Psoas muscle (tissue), 8 donors: ENCODE measurements around the gene FXYD5. TPM values are rescaled to one million over a fixed set of nuclear protein-coding genes. Genes with fewer than 3 reads are reported as not detected.

ENCODE experiments used
- ATAC-seq, 4 donors: fragments of 200-7000 bp; cut with Tn5 transposase; one replicate each; pipeline ENCODE4 v1.9.1; 2020; ENCODE audit warnings: moderate library complexity in 3 of 4, mild to moderate bottlenecking in 2 of 4
- DNase-seq, 2 donors: peaks; one replicate each; pipeline ENCODE4 v3.0.0-alpha.2; 2020
- H3K27ac ChIP-seq: fragments of 200-600 bp; one replicate; pipeline ENCODE4 v1.8.0; 2022
- H3K27me3 ChIP-seq, 3 donors: fragments of 200-600 bp in 1 of 3; one replicate each; pipeline versions ENCODE4 v1.6.1 to v1.8.0; 2013 to 2022; ENCODE audit warnings: low read length in 2 of 3, mild to moderate bottlenecking in 2 of 3, moderate library complexity in 1 of 3; ENCODE audit not compliant: insufficient read depth in 3 of 3
- H3K36me3 ChIP-seq, 2 donors: fragments of 200-600 bp in 1 of 2; one replicate each; pipeline versions ENCODE4 v1.6.1 to v1.8.0; 2013 to 2022; ENCODE audit warnings: low read depth in 1 of 2, mild to moderate bottlenecking in 1 of 2, moderate library complexity in 1 of 2; ENCODE audit not compliant: insufficient read depth in 1 of 2
- H3K4me1 ChIP-seq: fragments of 200-600 bp; one replicate; pipeline ENCODE4 v1.8.0; 2022
- H3K4me3 ChIP-seq: fragments of 200-600 bp; one replicate; pipeline ENCODE4 v1.8.0; 2022; ENCODE audit warnings: mild to moderate bottlenecking
- H3K9me3 ChIP-seq: fragments of 200-600 bp; one replicate; pipeline ENCODE4 v1.8.0; 2022
- CTCF ChIP-seq: fragments of 200-600 bp; IDR thresholded peaks from one replicate; pipeline ENCODE4 v1.8.0; 2022; ENCODE audit warnings: antibody characterized with exemption
- WGBS, 3 donors: extraction: QIAGEN DNeasy Blood & Tissue Kit; methylation state at CpG; one replicate each; pipeline versions ENCODE4 v1.1.6 to v1.1.7; 2013; 5-methylcytosine and 5-hydroxymethylcytosine counted together
- intact Hi-C, 2 donors: fragments of 100-400 bp; cut with DNase I; formaldehyde crosslinking; loops; one replicate each; pipeline versions ENCODE4 v1.11.0 to v1.14.2; 2022
- polyA plus RNA-seq, 3 donors: library from polyadenylated mRNA; stranded (reverse); fragments of 200-250 nt; gene quantifications; one replicate each; pipeline ENCODE4 v1.2.3, GENCODE V29; 2013
- total RNA-seq, 4 donors: library from RNA; stranded (reverse); fragmentation: NEBNext Ultra II Directional in 2 of 4; extraction: Animal tissue kit (Norgen Biotek cat#: 25700) in 2 of 4; gene quantifications; one replicate each; pipeline versions ENCODE4 v1.2.1 to v1.2.4, GENCODE V29; 2021 to 2023
- donor health status: healthy with polysubstance abuse.
- donor health status: DM: no; HTN: no; CAD: no; lungs with moderate emphysema.
- donor health status: Bipolar disorder and iron deficiency.
- donor health status: healthy.
- donor health status: DM: yes; HTN: yes; CAD: no.
- donor health status: DM: no; HTN: no; CAD: no.
- donor health status: DM: no; HTN: no; CAD: no.
- donor health status: DM: yes; HTN: yes; CAD: no.

The FXYD5 gene
- total and polyA plus RNA-seq, 7 donors: 6.4 to 19.1 (median 11.5) TPM

DNA sequence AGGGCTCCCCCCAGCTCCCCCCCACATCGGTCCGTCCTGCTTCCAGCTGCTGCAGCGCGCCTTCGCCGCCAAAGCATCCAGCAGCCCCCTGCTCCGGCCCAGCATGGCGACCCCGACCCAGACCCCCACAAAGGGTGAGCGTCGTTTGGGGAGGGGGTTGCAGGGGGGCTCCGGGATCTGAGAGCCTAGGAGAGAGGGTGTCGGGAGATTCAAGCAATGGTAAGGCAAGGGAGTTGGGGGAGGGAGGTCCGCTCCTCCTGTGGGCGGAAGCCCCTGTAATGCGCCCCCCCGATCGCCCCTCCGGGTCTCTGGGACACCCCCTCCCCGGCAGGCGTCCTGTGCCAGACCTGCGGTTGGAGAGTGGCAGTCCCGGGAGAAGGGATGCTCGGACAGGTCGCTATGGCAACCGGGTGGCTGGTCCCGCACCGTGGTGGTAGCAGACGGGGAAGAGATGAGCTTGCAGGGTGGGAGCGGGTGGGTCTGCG, 11.3 kb upstream of the FXYD5 start, which contains the start of gene FXYD7:
Gene FXYD7 (plus strand): TSS at position 25 of the 485 bp plus-strand sequence. CDS start 79 bp downstream, at position 104.
- intact Hi-C loops: loop anchor here (5.0 to 10.0 kb wide), 3 partner anchors 122 to 171 kb away; partner anchors contain the start of gene USF2 (in 2 of the 2)
- H3K27me3 ChIP-seq: no peaks in the 10 kb centered on the region
- H3K27ac ChIP-seq: no peak within 1 kb of the TSS
- ATAC-seq (no peak), DNase-seq (no peak)
- WGBS, 3 donors: 37 to 39% (median 37%) methylated on average over 27 to 31 of the region's 31 CpGs
- peaks cover 0 to 16% of the 10 kb centered on the region in 2 donors for H3K36me3 ChIP-seq
- peaks cover 14% of the 10 kb centered on the region for H3K4me1 ChIP-seq
- TF ChIP-seq CTCF: no peak
- H3K9me3 ChIP-seq: no peaks in the 10 kb centered on the region
- no peak within 1 kb of the TSS for H3K4me3 ChIP-seq

DNA sequence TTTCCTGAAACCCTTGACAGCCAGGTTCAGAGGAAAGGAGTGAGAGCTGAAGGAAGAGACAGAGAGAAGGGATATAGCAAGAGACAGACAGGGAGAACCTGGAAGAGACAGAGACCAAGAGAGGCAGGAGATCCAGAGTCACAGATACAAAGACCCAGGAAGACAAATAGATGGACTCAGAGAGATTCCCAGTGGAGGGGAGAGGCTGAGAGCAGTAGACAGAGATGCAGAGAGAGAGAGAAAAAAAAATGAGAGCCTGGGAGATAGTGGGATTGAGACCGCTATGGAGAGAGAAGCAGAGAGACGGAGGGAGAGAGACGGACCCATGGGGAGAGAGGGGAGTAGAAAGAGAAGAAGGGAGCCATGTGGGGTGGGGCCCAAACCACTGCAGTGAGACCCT, 10.7 kb upstream of the FXYD5 start:
- Histone ChIP-seq H3K4me3 (no peak overlapping the region), H3K9me3 (no peaks in the 10 kb centered on the region), H3K36me3 (peaks cover 0 to 16% of the 10 kb centered on the region in 2 donors), H3K27ac (no peak overlapping the region), H3K27me3 (no peaks in the 10 kb centered on the region), H3K4me1 (peaks cover 13% of the 10 kb centered on the region)
- WGBS, 3 donors: 52 to 70% (median 65%) methylated on average over 3 of the region's 3 CpGs
- intact Hi-C loops: loop anchor here (5.0 to 10.0 kb wide), 3 partner anchors 121 to 172 kb away; partner anchors contain the start of gene USF2 (in 2 of the 2)
- no peak for TF ChIP-seq CTCF
- DNase-seq (no peak), ATAC-seq (no peak)

- H3K4me1 ChIP-seq: peaks cover 13% of the 10 kb centered on the region
- ATAC-seq (no peak), DNase-seq (no peak)
- H3K27ac ChIP-seq: no peak overlapping the region
- no peak overlapping the region for H3K4me3 ChIP-seq
- H3K27me3 ChIP-seq: no peaks in the 10 kb centered on the region
- no peak for TF ChIP-seq CTCF
- no peaks in the 10 kb centered on the region for H3K9me3 ChIP-seq
- peaks cover 0 to 16% of the 10 kb centered on the region in 2 donors for H3K36me3 ChIP-seq
- 53 to 63% (median 58%) methylated on average over 5 to 6 of the region's 6 CpGs for WGBS, 3 donors
- intact Hi-C loops: loop anchor here (5.0 to 10.0 kb wide), 3 partner anchors 121 to 172 kb away; partner anchors contain the start of gene USF2 (in 2 of the 2)
Measured at GRCh38 chr19:35144259-35144599, 10.3 kb upstream of the FXYD5 start.

GRCh38 chr19:35144600-35145436, 9.7 kb upstream of the FXYD5 start:
- Histone ChIP-seq H3K4me1 (peaks cover 12% of the 10 kb centered on the region), H3K27ac (no peak overlapping the region), H3K36me3 (peaks cover 0 to 16% of the 10 kb centered on the region in 2 donors), H3K9me3 (no peaks in the 10 kb centered on the region), H3K27me3 (no peaks in the 10 kb centered on the region), H3K4me3 (no peak overlapping the region)
- ATAC-seq (no peak), DNase-seq (no peak)
- TF ChIP-seq CTCF: no peak
- 35 to 48% (median 42%) methylated on average over 14 to 15 of the region's 15 CpGs for whole genome bisulfite sequencing, 3 donors
- intact Hi-C loops: loop anchor here (5.0 to 10.0 kb wide), 3 partner anchors 120 to 173 kb away; partner anchors contain the start of gene USF2 (in 2 of the 2)
